ES-I3 (cell line): ENCODE data around the gene TMEM38A.
"Not testable (repeated sequence)": the region's sequence is repeated elsewhere in the genome, so short reads cannot be mapped to it uniquely, and the experiment has no call there.

Experiments used
- H3K36me3 ChIP-seq: 2 replicates; pipeline ENCODE4 v1.6.1; 2013; ENCODE audit warnings: mild to moderate bottlenecking, low read length, control low read depth, moderate library complexity; ENCODE audit not compliant: insufficient read depth
- H3K4me1 ChIP-seq: 2 replicates; pipeline ENCODE4 v1.6.1; 2013; ENCODE audit warnings: mild to moderate bottlenecking, control low read depth, low read length; ENCODE audit not compliant: insufficient read depth
- H3K9ac ChIP-seq: 2 replicates; pipeline ENCODE4 v1.6.1; 2013; ENCODE audit warnings: low read depth, mild to moderate bottlenecking, low read length, moderate library complexity
- H3K9me3 ChIP-seq: 2 replicates; pipeline ENCODE4 v1.6.1; 2013; ENCODE audit warnings: mild to moderate bottlenecking, low read length, moderate library complexity; ENCODE audit not compliant: control insufficient read depth, insufficient read depth

Gene TMEM38A

DNA sequence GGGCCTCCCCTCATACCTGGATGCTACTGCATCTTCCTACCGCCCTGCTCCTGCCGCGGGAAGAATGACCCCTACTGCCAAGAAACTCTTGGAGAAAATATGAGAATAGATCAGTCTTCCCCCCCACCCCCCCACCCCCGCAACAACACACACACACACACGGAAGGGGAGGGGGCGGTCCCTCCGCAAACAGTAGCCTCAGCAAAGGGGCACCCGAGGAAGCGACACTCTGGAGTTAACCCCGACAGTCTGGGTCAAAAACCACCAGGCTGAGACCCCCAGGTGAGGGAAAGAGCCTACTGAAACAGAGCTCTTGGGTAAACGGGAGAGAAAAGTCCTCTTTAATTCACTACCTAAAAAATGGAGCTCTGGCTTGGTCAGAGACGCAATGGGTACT lies 34.1 kb upstream of the TMEM38A start:
- peaks cover 9% of the 10 kb centered on the region for H3K36me3 ChIP-seq
- H3K4me1 ChIP-seq, result peaks cover 29% of the 10 kb centered on the region
- H3K9me3 ChIP-seq, result no peaks in the 10 kb centered on the region
- peak overlapping the region; percentile 79 for H3K9ac ChIP-seq

DNA sequence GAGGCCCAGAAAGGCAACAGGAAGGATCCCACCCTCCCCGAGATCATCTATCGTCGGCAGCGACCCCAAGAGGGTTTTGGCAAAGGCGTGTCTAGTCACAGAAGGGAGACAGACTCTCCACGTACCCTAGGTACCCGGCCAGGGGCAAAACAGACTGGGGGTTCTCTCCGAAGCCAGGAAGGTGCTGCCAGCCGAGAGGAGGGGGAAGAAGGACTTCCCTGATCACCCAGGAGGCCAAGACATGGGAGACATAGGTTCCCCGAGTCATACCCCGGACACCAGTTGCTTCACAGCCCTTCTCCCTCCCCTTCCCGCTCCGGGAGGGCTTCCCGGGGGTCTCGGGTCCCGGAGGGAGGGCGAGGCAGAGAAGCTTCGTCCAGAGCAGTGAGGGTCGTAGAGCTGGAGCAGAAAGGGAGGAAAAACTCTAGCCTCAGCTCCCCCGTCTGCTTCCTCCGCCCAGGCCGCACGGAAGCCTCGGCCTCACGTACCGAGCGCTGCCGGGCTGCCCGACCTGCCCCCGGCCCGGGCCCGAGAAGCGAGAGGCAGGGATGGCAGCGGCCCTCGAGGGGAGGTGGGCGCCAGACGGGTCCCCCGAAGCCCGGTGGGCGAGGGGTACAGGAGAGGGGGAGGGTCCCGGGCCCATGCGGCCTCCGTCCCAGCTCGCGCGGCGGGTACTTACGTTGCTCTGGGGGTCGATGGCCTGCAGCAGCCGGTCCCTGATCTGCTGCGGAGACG lies 33.6 kb upstream of the TMEM38A start:
- Histone ChIP-seq H3K9me3 (no peaks in the 10 kb centered on the region), H3K4me1 (peaks cover 29% of the 10 kb centered on the region), H3K36me3 (peaks cover 9% of the 10 kb centered on the region), H3K9ac (peak overlapping the region; percentile 79)

DNA sequence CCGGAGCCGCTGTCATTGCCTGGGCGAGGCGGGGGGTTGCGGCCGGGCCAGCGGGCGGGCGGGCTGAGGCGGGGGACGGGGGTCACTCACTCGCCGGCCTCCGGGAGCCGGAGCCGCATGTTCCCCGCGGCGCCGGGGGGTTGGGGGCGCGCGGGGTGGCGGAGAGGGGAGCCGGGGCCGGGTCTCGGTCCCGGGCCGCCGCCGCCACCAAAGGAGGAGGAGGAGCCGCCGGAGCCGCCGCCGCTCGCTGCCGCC lies 33.1 kb upstream of the TMEM38A start:
- H3K4me1 ChIP-seq, result peaks cover 29% of the 10 kb centered on the region
- H3K36me3 ChIP-seq, result peaks cover 9% of the 10 kb centered on the region

DNA sequence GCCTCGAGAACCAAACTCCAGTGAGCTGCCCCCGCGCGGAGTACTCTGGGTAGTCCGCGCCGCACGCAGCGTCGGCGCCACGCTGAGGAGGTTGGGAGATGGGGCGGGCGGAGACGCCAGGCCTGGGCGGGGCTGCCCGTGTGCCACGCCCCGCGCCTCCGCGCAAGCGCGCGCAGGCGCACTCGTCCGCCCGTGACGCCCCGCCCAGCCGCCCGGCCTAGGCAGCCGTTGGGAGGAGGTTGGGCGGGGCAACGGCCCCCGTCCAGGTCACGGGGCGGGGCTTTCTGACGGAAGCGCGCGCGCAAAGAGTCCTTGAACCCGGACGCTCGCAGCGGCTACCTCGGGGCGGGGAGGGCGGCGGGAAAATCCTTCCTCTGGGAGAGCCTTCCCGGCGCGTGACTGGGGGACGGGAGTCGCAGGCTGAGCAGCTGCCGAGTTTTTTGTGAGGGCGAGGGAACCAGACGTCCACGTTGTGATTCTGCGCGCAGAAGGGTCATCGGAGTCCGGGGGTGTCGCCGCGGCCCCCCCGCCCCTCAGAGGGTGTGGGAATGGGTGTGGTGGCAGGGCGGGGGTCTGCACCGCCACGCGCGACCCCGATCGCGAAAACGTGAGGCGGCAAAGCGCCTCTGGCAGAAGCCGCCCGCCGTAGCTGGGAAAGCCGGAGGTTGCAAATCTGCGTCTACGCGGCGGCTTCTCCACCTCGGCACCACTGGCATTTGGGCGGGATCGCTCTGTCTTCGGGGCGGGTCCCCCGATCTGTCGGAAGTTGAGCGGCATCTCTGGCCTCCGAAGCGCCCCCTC lies 32.6 kb upstream of the TMEM38A start, which contains the start of gene MED26:
Gene MED26 (minus strand): TSS at position 22 of the 801 bp plus-strand sequence. CDS start 261 bp downstream, outside the sequence.
- Histone ChIP-seq H3K36me3 (peaks cover 5% of the 10 kb centered on the region), H3K9ac (peak within 1 kb of the TSS; percentile 89), H3K4me1 (peaks cover 29% of the 10 kb centered on the region), H3K9me3 (no peaks in the 10 kb centered on the region)

More for the DNA sequence above, 33.1 kb upstream of the TMEM38A start:
- Histone ChIP-seq H3K9me3 (no peaks in the 10 kb centered on the region), H3K9ac (peak overlapping the region; percentile 79)

DNA sequence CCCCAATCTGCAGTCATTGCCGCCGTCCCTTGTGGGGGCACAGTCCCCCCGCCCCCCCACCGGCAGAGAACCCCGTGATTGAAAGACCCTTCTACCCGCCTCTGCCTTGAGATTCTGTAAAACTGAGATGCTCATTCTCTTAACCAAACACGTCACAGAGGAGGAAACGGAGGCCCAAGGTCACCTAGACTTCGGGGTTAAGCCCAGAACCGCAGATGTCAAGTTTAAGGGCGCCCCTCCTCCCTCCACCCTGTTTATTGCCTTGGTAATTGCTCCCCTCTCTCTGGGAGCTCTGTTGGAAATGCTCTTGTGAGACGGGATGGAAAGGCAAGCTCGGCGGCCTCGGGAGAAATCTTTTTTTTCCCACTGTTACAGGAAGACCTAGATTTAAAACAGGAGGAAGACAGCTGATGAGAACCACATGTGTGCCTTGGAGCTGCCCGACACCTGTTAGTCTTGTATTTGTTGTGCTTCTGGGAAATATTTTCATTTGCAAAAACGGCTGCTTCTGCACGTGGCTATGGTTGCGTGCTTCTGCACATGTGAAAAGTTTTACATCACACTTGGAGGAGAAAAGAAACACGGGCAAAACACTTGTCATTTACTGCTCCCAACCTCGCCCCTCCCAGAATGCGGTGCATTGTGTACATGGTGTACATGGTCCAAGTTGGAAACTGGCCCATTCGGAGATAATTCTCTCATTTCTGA lies 31.8 kb upstream of the TMEM38A start:
- Histone ChIP-seq H3K9ac (peak overlapping the region; percentile 89), H3K36me3 (peaks cover under 1% of the 10 kb centered on the region; the same call in 1 of the 2 replicates), H3K9me3 (no peaks in the 10 kb centered on the region), H3K4me1 (peaks cover 27% of the 10 kb centered on the region)

DNA sequence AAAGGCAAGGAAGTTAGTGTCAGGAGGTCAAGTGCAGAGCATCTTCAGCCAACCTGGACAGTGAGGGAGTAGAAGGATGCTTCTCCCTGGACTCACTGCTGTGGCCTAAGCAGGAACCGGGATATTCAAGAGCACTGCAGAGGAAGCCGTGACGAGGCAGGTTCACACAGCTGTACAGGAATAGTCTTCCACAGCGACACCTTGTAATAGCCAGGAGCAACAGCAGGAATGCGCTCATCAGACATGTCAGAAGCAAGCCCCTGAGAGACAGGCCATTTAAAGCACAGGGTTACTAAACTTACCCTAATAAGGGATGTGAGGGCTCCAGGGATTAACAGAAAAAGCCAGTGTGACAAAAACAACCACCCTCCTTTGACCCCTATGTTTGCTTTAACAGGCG lies 29.5 kb upstream of the TMEM38A start:
- Histone ChIP-seq H3K36me3 (no peaks in the 10 kb centered on the region), H3K9ac (no peak overlapping the region), H3K9me3 (no peaks in the 10 kb centered on the region), H3K4me1 (0 out of 2 replicates have a peak, but pooled peaks cover 4% of the 10 kb centered on the region)

DNA sequence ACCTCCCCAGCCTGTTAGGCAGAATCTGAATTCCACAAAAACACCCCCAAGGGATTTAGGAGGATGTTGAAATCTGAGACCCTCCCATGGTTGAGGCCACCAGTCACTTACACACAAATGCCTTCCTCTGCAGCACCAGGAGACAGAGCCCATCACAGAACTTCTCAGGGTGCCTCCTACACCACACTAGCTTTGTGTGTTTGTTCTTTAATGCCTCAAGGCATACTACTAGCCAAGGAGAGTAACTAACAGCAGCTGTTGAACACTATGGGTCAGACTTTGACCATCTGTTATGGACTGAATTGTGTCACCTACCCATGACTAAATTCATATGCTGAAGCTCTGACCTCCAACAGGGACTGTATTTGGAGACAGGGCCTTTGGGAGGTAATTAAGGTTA lies 23.4 kb upstream of the TMEM38A start:
- Histone ChIP-seq H3K36me3 (peaks cover 5% of the 10 kb centered on the region), H3K9me3 (no peaks in the 10 kb centered on the region), H3K9ac (no peak overlapping the region), H3K4me1 (no peaks in the 10 kb centered on the region)

DNA sequence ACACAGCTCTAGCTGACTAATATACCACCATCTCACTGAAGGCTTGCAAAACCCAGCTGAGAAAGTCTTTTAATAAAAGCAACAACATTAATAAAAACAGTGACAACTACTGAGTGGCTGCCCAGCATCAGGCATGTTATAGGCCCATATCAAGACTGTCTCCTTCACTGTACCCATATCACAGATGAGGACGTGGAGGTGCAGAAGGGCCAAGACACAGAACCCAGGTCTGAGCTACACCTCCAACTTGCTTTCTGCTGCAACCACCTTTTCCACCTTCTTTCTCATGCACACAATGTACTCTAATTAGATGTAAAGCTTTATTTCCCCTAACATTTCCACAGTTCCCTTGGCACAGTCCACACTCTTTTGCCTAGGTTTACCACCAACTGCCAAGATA lies 22.3 kb upstream of the TMEM38A start:
- Histone ChIP-seq H3K36me3 (peaks cover 11% of the 10 kb centered on the region), H3K4me1 (no peaks in the 10 kb centered on the region), H3K9ac (no peak overlapping the region), H3K9me3 (no peaks in the 10 kb centered on the region)

DNA sequence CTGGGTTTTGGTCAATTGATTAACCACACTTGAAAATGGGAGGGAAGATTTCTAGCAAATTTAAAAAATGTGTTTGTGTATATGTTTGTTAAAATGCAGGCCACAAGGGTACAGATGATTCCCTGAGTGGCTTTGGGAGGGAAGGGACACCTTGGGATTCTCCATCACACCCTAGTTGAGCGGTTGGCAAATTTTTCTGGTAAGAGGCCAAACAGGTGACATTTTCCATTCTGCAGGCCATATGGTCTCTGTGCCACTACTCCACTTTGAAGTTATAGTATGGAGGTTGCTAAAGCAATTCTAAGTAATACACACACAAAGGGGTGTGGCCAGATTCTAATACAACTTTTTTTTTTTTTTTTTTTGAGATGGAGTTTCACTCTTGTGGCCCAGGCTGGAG lies 20.0 kb upstream of the TMEM38A start:
- H3K36me3 ChIP-seq, result peaks cover 18% of the 10 kb centered on the region
- H3K4me1 ChIP-seq, result no peaks in the 10 kb centered on the region
- H3K9ac ChIP-seq, result no peak overlapping the region
- no peaks in the 10 kb centered on the region for H3K9me3 ChIP-seq

DNA sequence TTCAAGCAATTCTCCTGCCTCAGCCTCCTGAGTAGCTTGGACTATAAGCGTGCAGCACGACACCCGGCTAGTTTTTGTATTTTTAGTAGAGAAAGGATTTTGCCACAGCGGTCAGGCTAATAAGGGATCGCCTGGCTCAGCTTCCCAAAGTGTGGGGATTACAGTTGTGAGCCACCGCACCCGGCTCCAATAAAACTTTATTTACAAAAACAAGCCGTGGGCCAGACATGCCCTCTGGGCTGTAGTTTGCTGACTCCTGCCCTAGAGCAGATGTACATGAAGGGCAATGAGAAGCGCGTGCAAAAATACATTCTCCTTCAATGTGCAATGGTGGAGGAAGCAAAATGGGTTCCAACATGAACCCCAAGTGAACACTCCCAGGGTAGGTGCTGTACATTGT lies 19.2 kb upstream of the TMEM38A start:
- no peaks in the 10 kb centered on the region for H3K4me1 ChIP-seq
- no peaks in the 10 kb centered on the region for H3K9me3 ChIP-seq
- H3K9ac ChIP-seq, result no peak overlapping the region
- peaks cover 25% of the 10 kb centered on the region for H3K36me3 ChIP-seq

DNA sequence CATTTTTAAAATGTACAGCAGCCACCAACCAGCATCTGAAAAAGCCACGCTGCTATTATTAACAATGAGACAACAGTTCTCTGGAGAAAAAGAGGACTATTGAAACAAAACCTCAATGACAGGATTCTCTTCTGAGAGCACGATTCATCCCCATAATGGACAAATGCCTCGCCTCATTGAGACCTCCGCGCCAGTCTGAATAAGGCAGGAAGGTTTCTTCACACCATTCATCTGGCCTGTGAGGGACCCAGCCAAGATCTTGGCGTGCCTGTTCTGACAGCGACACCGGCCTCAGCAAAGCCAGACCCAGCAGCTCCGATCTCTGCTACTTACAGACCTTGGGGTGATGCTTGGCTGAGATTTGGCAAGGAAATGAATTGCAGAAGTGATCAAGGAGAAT lies 15.8 kb upstream of the TMEM38A start:
- no peaks in the 10 kb centered on the region for H3K4me1 ChIP-seq
- H3K9ac ChIP-seq, result no peak overlapping the region
- no peaks in the 10 kb centered on the region for H3K9me3 ChIP-seq
- peaks cover 27% of the 10 kb centered on the region for H3K36me3 ChIP-seq

DNA sequence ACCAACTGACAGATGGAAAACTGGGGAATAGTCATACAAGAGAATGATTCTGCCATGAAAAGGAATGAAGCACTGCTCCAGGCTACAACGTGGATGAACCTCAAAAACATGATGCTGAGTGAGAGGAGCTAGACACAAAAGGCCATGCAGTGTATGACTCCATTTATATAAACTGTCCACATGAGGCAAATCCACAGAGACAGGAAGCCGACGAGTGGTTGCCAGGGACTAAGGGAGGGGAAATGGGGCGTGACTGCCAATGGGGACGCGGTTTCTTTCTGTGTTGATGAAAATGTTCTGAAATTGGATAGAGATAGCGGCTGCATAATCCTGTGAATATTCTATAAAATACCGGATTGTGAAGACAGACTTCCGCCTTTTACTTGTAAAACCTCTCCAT lies 11.2 kb upstream of the TMEM38A start:
- Histone ChIP-seq H3K9ac (no peak overlapping the region), H3K4me1 (no peaks in the 10 kb centered on the region), H3K36me3 (peaks cover 37% of the 10 kb centered on the region), H3K9me3 (no peaks in the 10 kb centered on the region)

DNA sequence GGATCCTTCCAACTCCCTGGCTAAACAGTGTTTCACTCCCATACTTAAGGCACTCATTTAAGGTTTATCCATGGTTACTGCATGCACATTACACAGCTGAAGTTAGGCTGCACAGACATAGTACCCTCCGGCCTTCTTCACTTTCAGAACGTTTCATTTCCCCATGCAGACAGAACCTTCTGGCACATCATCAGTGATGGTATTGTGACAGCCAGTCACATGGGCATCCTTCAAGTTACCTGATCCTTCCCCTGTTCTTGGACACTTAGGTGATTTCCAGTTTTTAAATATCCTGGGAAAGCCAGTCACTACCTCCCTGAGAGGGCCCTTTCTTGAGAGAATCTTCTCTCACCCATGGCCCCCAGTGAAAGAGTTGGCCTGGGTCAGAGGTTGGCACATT lies 10.1 kb upstream of the TMEM38A start:
- Histone ChIP-seq H3K4me1 (no peaks in the 10 kb centered on the region), H3K36me3 (peaks cover 31% of the 10 kb centered on the region), H3K9me3 (no peaks in the 10 kb centered on the region), H3K9ac (no peak overlapping the region)

DNA sequence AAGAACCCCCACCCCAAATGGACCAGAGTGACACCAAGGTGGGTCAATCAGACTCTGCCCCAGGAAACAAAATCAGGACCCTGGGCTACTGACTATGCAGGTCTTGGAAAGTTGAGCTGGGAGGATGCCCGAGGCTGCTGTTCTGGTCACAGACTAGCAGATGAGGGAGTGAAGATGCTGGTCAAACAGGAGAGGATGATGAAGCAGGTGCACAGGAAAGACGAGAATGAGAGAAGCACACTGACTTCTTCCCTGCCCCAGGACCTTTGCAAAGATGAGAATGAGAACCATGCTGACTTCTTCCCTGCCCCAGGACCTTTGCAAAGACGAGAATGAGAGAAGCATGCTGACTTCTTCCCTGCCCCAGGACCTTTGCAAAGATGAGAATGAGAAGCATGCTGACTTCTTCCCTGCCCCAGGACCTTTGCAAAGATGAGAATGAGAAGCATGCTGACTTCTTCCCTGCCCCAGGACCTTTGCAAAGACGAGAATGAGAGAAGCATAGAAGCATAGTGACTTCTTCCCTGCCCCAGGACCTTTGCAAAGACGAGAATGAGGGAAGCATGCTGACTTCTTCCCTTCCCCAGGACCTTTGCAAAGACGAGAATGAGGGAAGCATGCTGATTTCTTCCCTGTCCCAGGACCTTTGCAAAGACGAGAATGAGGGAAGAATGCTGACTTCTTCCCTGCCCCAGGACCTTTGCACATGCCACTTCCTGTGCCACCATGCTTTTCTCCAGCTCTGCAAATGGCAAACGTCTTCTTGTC lies 9.3 kb upstream of the TMEM38A start:
- not testable (repeated sequence) for H3K4me1 ChIP-seq, H3K9me3 ChIP-seq, H3K9ac ChIP-seq
- H3K36me3 ChIP-seq, result peaks cover 25% of the 10 kb centered on the region
